Endothelial cell of umbilical vein (primary cell): ENCODE data around the gene GYPA. TPM values are rescaled to one million over a fixed set of nuclear protein-coding genes. Genes with fewer than 3 reads are reported as not detected.
"Not testable (repeated sequence)": the region's sequence is repeated elsewhere in the genome, so short reads cannot be mapped to it uniquely, and the experiment has no call there.

Source experiments
- BruUV-seq: library from RNA; stranded (reverse); fragments of 400-500 nt; replicated peaks from 2 replicates; lab custom pipeline; 2021; lab: Mats Ljungman, UMichigan
- CTCF ChIA-PET: fragments of 300-600, 350-600 bp; sonication (Branson Sonifier 250); formaldehyde crosslinking; loops from one replicate; lab custom pipeline; 2021; ENCODE audit warnings: antibody characterized with exemption, inconsistent platforms; lab: Charles Lee
- POLR2A ChIA-PET: fragments of 300-600, 350-600 bp; sonication (Branson Sonifier 250); formaldehyde crosslinking; loops from one replicate; lab custom pipeline; 2021; ENCODE audit warnings: antibody characterized with exemption, inconsistent platforms; lab: Charles Lee
- DNase-seq: peaks from one replicate; pipeline ENCODE4 v3.0.0-alpha.2; 2011; ENCODE audit warnings: low read depth, low spot score
- FAIRE-seq: peaks from 2 replicates; lab custom pipeline; 2011; peaks lifted over from hg19 to GRCh38; lab: Jason Lieb, UNC
- H2AFZ ChIP-seq: 2 replicates; pipeline ENCODE4 v1.6.0; 2012; ENCODE audit warnings: low read depth, low read length, control low read depth, inconsistent platforms
- H3K27ac ChIP-seq: 2 replicates; pipeline ENCODE4 v1.5.1; 2011; ENCODE audit warnings: low read depth, mild to moderate bottlenecking, control low read depth, low read length, moderate library complexity; ENCODE audit not compliant: insufficient read depth
- H3K27me3 ChIP-seq, 2 experiments: 2 replicates each; pipeline versions ENCODE4 v1.6.0 to v1.6.1; 2011; ENCODE audit warnings: low read length in 2 of 2, mixed read lengths in 1 of 2; ENCODE audit not compliant: control insufficient read depth in 2 of 2, insufficient read depth in 2 of 2
- H3K36me3 ChIP-seq, 2 experiments: 2 replicates in 1 of 2; 3 replicates in 1 of 2; pipeline ENCODE4 v1.5.1; 2011; ENCODE audit warnings: low read length in 2 of 2, mild to moderate bottlenecking in 1 of 2, moderate library complexity in 1 of 2; ENCODE audit not compliant: control insufficient read depth in 2 of 2, insufficient read depth in 2 of 2; ENCODE audit errors: extremely low read depth in 1 of 2
- H3K4me1 ChIP-seq: 3 replicates; pipeline ENCODE4 v1.5.1; 2011; ENCODE audit warnings: mild to moderate bottlenecking, low read length; ENCODE audit not compliant: control insufficient read depth, insufficient read depth; ENCODE audit errors: extremely low read depth
- H3K4me2 ChIP-seq: 2 replicates; pipeline ENCODE4 v1.6.1; 2011; ENCODE audit warnings: low read length, control low read depth, mixed read lengths; ENCODE audit not compliant: insufficient read depth
- H3K4me3 ChIP-seq, 3 experiments: fragments of 200-600 bp in 1 of 3; sonication (generic), shearing (Covaris generic) in 1 of 3; replicated peaks in 1 of 3; 2 replicates each; pipeline ENCODE4 v1.5.1; 2011 to 2016; ENCODE audit warnings: control low read depth in 3 of 3, low read length in 3 of 3, mild to moderate bottlenecking in 2 of 3, inconsistent platforms in 1 of 3, low read depth in 1 of 3, moderate library complexity in 1 of 3; ENCODE audit not compliant: insufficient read depth in 1 of 3
- H3K79me2 ChIP-seq: 2 replicates; pipeline ENCODE4 v1.6.0; 2012; ENCODE audit warnings: low read length, inconsistent platforms; ENCODE audit not compliant: control insufficient read depth, insufficient read depth
- H3K9ac ChIP-seq: replicated peaks from 2 replicates; pipeline ENCODE3; 2011; ENCODE audit warnings: low read length, control low read depth; ENCODE audit not compliant: insufficient read depth; ENCODE audit errors: extremely low read depth
- H3K9me1 ChIP-seq: replicated peaks from 3 replicates; pipeline ENCODE4 v1.6.0; 2011; ENCODE audit warnings: mild to moderate bottlenecking, low read length; ENCODE audit not compliant: control insufficient read depth, insufficient read depth; ENCODE audit errors: extremely low read depth
- H3K9me3 ChIP-seq: replicated peaks from 2 replicates; pipeline ENCODE4 v1.5.1; 2012; ENCODE audit warnings: low read length, inconsistent platforms; ENCODE audit not compliant: control insufficient read depth, insufficient read depth
- H4K20me1 ChIP-seq: replicated peaks from 2 replicates; pipeline ENCODE3; 2011; ENCODE audit warnings: mild to moderate bottlenecking, low read length; ENCODE audit not compliant: control insufficient read depth, insufficient read depth; ENCODE audit errors: extremely low read depth
- dilution Hi-C: fragments of 300-500 bp; cut with MboI; formaldehyde crosslinking; loops from one replicate; pipeline ENCODE4 v1.15.0; 2019; ENCODE audit warnings: low sequenced_read_pairs; ENCODE audit not compliant: extremely low pct_ligation_motif_present
- intact Hi-C: fragments of 100-400 bp; cut with micrococcal nuclease; formaldehyde crosslinking; loops from one replicate; pipeline ENCODE4 v1.10.0; 2022
- polyA plus RNA-seq, 4 experiments: library from polyadenylated mRNA; depleted of rRNA in 3 of 4; stranded (reverse) in 3 of 4; unstranded in 1 of 4; fragments of >200 nt; gene quantifications; 2 replicates each; pipeline versions ENCODE4 v1.2.1 to v1.2.3, GENCODE V29; 2011 to 2012; ENCODE audit warnings: missing spikeins in 1 of 4
- total RNA-seq: library from RNA; stranded (reverse); gene quantifications from 2 replicates; pipeline ENCODE4 v1.2.3, GENCODE V29; 2021

GYPA gene
- total and polyA plus RNA-seq, 2 donors (not counting 3 experiments of a cell fraction or from before 2014, with no cell fraction given), result not detected

DNA sequence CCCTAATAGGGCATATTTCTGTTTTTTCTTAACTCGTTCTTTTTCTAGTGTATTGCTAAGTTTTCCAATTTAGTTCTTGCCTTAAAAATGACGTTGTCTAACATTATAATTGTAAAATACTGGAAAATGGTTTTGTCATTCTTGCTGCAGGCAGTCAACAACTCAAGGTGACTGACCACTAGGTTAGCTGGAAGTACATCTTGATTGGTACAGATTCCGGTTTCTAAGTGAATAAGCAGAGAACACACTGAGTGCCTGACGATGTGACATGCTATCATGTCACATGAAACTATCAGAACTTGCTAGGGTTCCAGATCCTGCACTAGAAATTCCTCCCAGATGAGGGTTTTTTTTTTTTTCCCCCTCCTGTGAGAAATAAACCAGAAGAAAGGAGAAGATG is 60.4 kb downstream of the GYPA start:
- POLR2A ChIA-PET, H3K4me1 ChIP-seq, intact Hi-C loops, DNase-seq, BruUV-seq, FAIRE-seq, CTCF ChIA-PET, H3K9ac ChIP-seq, H4K20me1 ChIP-seq, H3K4me3 ChIP-seq, H3K79me2 ChIP-seq, H2AFZ ChIP-seq, H3K27ac ChIP-seq, dilution Hi-C loops, H3K27me3 ChIP-seq, H3K4me2 ChIP-seq, H3K9me1 ChIP-seq, H3K9me3 ChIP-seq, H3K36me3 ChIP-seq: not testable (repeated sequence)

DNA sequence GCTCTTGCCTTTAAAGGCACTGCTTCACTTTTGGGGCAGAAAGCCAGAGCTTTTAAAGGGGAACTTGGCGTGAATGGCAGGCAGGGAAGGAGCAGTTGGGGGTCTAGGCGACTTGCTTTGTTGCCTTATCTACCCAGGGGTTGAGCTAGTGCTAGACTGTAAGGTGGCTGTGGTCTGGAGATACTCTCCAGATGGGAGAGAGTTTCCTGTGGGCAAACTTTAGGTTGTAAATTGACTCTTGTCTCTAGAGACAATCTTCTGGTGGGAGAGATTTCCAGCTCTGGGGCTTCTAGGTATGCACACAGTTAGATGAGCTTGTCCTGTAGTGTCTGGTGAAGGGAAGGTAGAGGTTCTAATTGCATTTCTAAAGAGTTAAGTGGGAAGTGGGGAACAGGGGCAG is 61.8 kb downstream of the GYPA start:
- H3K27ac ChIP-seq, H3K4me3 ChIP-seq, intact Hi-C loops, H3K9ac ChIP-seq, dilution Hi-C loops, BruUV-seq, H3K36me3 ChIP-seq, H3K9me3 ChIP-seq, H2AFZ ChIP-seq, CTCF ChIA-PET, H3K9me1 ChIP-seq, FAIRE-seq, POLR2A ChIA-PET, DNase-seq, H3K4me1 ChIP-seq, H3K27me3 ChIP-seq, H3K4me2 ChIP-seq, H4K20me1 ChIP-seq, H3K79me2 ChIP-seq: not testable (repeated sequence)

DNA sequence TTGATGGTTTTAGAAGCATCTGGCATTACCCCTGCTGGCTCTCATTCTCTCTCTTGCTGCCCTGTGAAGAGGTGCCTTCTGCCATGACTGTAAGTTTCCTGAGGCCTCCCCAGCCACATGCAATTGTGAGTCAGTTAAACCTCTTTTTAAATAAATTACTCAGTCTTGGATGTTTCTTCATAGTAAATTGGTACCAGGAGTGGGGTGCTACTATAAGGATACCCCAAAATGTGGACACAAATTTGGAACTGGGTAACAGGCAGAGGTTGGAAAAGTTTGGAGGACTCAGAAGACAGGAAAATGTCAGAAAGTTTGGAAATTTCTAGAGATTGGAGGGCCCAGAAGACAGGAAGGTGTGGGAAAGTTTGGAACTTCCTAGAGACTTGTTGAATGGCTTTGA is 79.0 kb downstream of the GYPA start:
- H3K27me3 ChIP-seq, intact Hi-C loops, H3K79me2 ChIP-seq, H3K27ac ChIP-seq, H3K4me1 ChIP-seq, H3K9me1 ChIP-seq, H3K9me3 ChIP-seq, H3K4me2 ChIP-seq, POLR2A ChIA-PET, FAIRE-seq, dilution Hi-C loops, H3K4me3 ChIP-seq, H3K9ac ChIP-seq, CTCF ChIA-PET, DNase-seq, H2AFZ ChIP-seq, H4K20me1 ChIP-seq, H3K36me3 ChIP-seq, BruUV-seq: not testable (repeated sequence)

DNA sequence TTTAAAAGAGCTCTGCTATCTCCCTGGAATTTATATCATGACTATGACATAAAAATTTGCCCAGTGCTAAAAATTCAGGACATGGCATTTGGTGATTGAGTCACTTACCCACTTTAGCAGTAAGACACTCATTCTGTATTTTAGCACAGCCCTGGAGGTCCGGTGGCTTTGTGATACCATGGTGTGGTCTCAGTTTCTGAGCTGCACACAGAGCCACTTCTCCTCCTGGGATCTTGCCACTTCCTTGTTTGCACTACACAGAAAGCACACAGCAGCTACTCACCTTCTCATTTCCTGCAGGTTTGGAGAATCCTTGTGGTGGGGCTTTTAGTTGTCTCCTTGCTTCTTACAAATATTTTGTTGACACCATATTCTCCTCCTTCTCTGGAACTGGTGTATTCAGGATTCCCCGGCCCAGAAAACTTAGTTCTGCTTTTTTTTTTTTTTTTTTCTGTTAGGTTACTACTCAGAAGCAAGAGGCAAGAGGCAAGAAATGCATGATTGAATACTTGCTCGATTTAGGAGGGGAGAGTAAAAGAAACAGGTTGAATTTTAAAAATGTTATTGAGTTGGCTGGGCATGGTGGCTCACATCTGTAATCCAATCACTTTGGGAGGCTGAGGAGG is 80.2 kb downstream of the GYPA start:
- dilution Hi-C loops, DNase-seq, H3K9me3 ChIP-seq, H3K4me3 ChIP-seq, H3K9ac ChIP-seq, H4K20me1 ChIP-seq, H3K27me3 ChIP-seq, BruUV-seq, CTCF ChIA-PET, FAIRE-seq, H3K4me2 ChIP-seq, H3K79me2 ChIP-seq, POLR2A ChIA-PET, intact Hi-C loops, H3K36me3 ChIP-seq, H3K27ac ChIP-seq, H3K9me1 ChIP-seq, H2AFZ ChIP-seq, H3K4me1 ChIP-seq: not testable (repeated sequence)
